NCI-H748 (cell line): ENCODE results near the gene SGPL1.
A peak's percentile ranks its signal among the peaks of the same experiment; 100 is the strongest.

Experiments used
- DNase-seq: peaks from one replicate; lab custom pipeline; 2025; ENCODE audit not compliant: unreplicated experiment; lab: John Stamatoyannopoulos, UW

The SGPL1 gene

GRCh38 chr10:70810967-70811366, 4.8 kb upstream of the SGPL1 start:
- DNase-seq, result no peak

- DNase-seq, result no peak
Measured at GRCh38 chr10:70811881-70812280, 3.9 kb upstream of the SGPL1 start.

GRCh38 chr10:70812814-70813213, 2.9 kb upstream of the SGPL1 start:
- DNase-seq, result no peak

- DNase-seq, result no peak
Measured at GRCh38 chr10:70814126-70814525, 1.6 kb upstream of the SGPL1 start.

GRCh38 chr10:70816220-70816894, 609 bp downstream of the SGPL1 start:
- peak; percentile 89 for DNase-seq

- no peak for DNase-seq
Measured at GRCh38 chr10:70820976-70821750, 5.4 kb downstream of the SGPL1 start.

- DNase-seq, result no peak
Measured at GRCh38 chr10:70822076-70822820, 6.5 kb downstream of the SGPL1 start.

GRCh38 chr10:70827086-70827757, 11.5 kb downstream of the SGPL1 start:
- no peak for DNase-seq

GRCh38 chr10:70828923-70829322, 13.2 kb downstream of the SGPL1 start:
- DNase-seq, result peak; percentile 4

GRCh38 chr10:70829543-70829942, 13.8 kb downstream of the SGPL1 start:
- DNase-seq, result no peak

- DNase-seq, result no peak
Measured at GRCh38 chr10:70830164-70830563, 14.4 kb downstream of the SGPL1 start.

GRCh38 chr10:70832221-70832620, 16.5 kb downstream of the SGPL1 start:
- DNase-seq, result no peak

GRCh38 chr10:70832852-70833528, 17.2 kb downstream of the SGPL1 start:
- no peak for DNase-seq

GRCh38 chr10:70833601-70834000, 17.9 kb downstream of the SGPL1 start:
- DNase-seq, result no peak

GRCh38 chr10:70834021-70834420, 18.3 kb downstream of the SGPL1 start:
- DNase-seq, result no peak

- no peak for DNase-seq
Measured at GRCh38 chr10:70834441-70835151, 18.8 kb downstream of the SGPL1 start.

GRCh38 chr10:70836319-70836718, 20.6 kb downstream of the SGPL1 start:
- DNase-seq, result no peak

- DNase-seq, result no peak
Measured at GRCh38 chr10:70837660-70838059, 21.9 kb downstream of the SGPL1 start.

- no peak for DNase-seq
Measured at GRCh38 chr10:70838270-70838805, 22.6 kb downstream of the SGPL1 start.

- no peak for DNase-seq
Measured at GRCh38 chr10:70840836-70841235, 25.1 kb downstream of the SGPL1 start.
